HepG2 (cell line): ENCODE measurements around the gene CYP4F2. TPM values are rescaled to one million over a fixed set of nuclear protein-coding genes. Genes with fewer than 3 reads are reported as not detected.

Experiments used
- ARNT ChIP-seq: fragments of 450-650 bp; IDR thresholded peaks from 2 replicates; pipeline ENCODE4 v1.6.1; 2017
- ATAD3A ChIP-seq: sonication (generic); formaldehyde crosslinking; IDR thresholded peaks from 2 replicates; pipeline ENCODE4 v1.4.0; 2020; ENCODE audit warnings: missing genetic modification reagents
- EEA1 ChIP-seq: sonication (generic); formaldehyde crosslinking; IDR thresholded peaks from 2 replicates; pipeline ENCODE4 v1.5.1; 2020; ENCODE audit warnings: mild to moderate bottlenecking, missing genetic modification reagents, borderline replicate concordance
- HOXA7 ChIP-seq: sonication (generic); formaldehyde crosslinking; IDR thresholded peaks from 2 replicates; pipeline ENCODE4 v1.8.1; 2022; ENCODE audit warnings: mild to moderate bottlenecking, missing genetic modification reagents, moderate library complexity
- JARID2 ChIP-seq: sonication (generic); formaldehyde crosslinking; IDR thresholded peaks from 2 replicates; pipeline ENCODE4 v1.8.1; 2023; ENCODE audit warnings: missing genetic modification reagents, inconsistent platforms; ENCODE audit not compliant: insufficient replicate concordance
- KDM2A ChIP-seq: sonication (generic); formaldehyde crosslinking; IDR thresholded peaks from 2 replicates; pipeline ENCODE4 v1.4.0; 2020; ENCODE audit warnings: low read depth, missing genetic modification reagents, borderline replicate concordance
- KLF6 ChIP-seq: IDR thresholded peaks from 2 replicates; pipeline ENCODE4 v1.8.0; 2016; ENCODE audit warnings: missing biosample characterization, missing genetic modification reagents
- MAF1 ChIP-seq: sonication (generic); formaldehyde crosslinking; IDR thresholded peaks from 2 replicates; pipeline ENCODE4 v1.5.0; 2020; ENCODE audit warnings: missing genetic modification reagents, borderline replicate concordance
- MAFG ChIP-seq: sonication (generic); formaldehyde crosslinking; IDR thresholded peaks from 2 replicates; pipeline ENCODE4 v1.5.1; 2020; ENCODE audit warnings: mild to moderate bottlenecking, missing genetic modification reagents
- MAFK ChIP-seq, 2 experiments: IDR thresholded peaks in 1 of 2; conservative IDR thresholded peaks in 1 of 2; 2 replicates each; pipeline ENCODE4 v1.6.1; 2011; ENCODE audit warnings: improper control_type of control experiment in 2 of 2, low read length in 2 of 2
- NFYC ChIP-seq: IDR thresholded peaks from 2 replicates; pipeline ENCODE4 v1.6.1; 2016; ENCODE audit warnings: missing genetic modification reagents, missing compliant biosample characterization
- SETDB1 ChIP-seq: sonication (generic); formaldehyde crosslinking; IDR thresholded peaks from 2 replicates; pipeline ENCODE4 v1.5.1; 2020; ENCODE audit warnings: missing genetic modification reagents, mild to moderate bottlenecking, borderline replicate concordance
- TBX2 ChIP-seq: sonication (generic); formaldehyde crosslinking; IDR thresholded peaks from 2 replicates; pipeline ENCODE4 v1.5.0; 2020; ENCODE audit warnings: missing genetic modification reagents, mild to moderate bottlenecking, borderline replicate concordance
- THAP11 ChIP-seq: IDR thresholded peaks from 2 replicates; pipeline ENCODE4 v1.6.1; 2016; ENCODE audit warnings: missing biosample characterization, missing genetic modification reagents
- ZNF343 ChIP-seq: sonication (generic); formaldehyde crosslinking; IDR thresholded peaks from 2 replicates; pipeline ENCODE4 v1.4.0; 2020; ENCODE audit warnings: mild to moderate bottlenecking, missing genetic modification reagents
- ZNF543 ChIP-seq: sonication (generic); formaldehyde crosslinking; IDR thresholded peaks from 2 replicates; pipeline ENCODE4 v1.4.0; 2020; ENCODE audit warnings: mild to moderate bottlenecking, missing genetic modification reagents
- ZNF644 ChIP-seq: IDR thresholded peaks from 2 replicates; pipeline ENCODE4 v1.6.1; 2016; ENCODE audit warnings: low read depth
- ZNF720 ChIP-seq: sonication (generic); formaldehyde crosslinking; IDR thresholded peaks from 2 replicates; pipeline ENCODE4 v1.4.0; 2020; ENCODE audit warnings: missing genetic modification reagents
- polyA plus RNA-seq, 8 experiments: library from polyadenylated mRNA; depleted of rRNA in 3 of 8; stranded (reverse) in 7 of 8; unstranded in 1 of 8; fragments of >200 nt; fragmentation: Illumina TruSeq in 4 of 8; extraction: Trizol in 4 of 8; gene quantifications; 2 replicates each; pipeline versions ENCODE4 v1.2.1 to v1.2.3, GENCODE V29; 2011 to 2016; ENCODE audit warnings: low read depth in 4 of 8, missing spikeins in 1 of 8, mixed read lengths in 1 of 8; ENCODE audit not compliant: insufficient read depth in 1 of 8
- total RNA-seq, 5 experiments: library from RNA; depleted of rRNA; stranded (reverse); fragments of >200 nt; fragmentation: Illumina TruSeq; extraction: Trizol; gene quantifications; 2 replicates each; pipeline ENCODE4 v1.2.3, GENCODE V29; 2016; ENCODE audit warnings: low read depth in 1 of 5
- TF ChIP-seq, protein P1 (sequence below): sonication (generic); formaldehyde crosslinking; IDR thresholded peaks from 2 replicates; pipeline ENCODE4; 2020; ENCODE audit warnings: missing genetic modification reagents, mild to moderate bottlenecking, borderline replicate concordance
- TF ChIP-seq, protein P2 (sequence below): sonication (generic); formaldehyde crosslinking; IDR thresholded peaks from 2 replicates; pipeline ENCODE4 v1.4.0; 2020; ENCODE audit warnings: mild to moderate bottlenecking, missing genetic modification reagents

CYP4F2 gene
- total and polyA plus RNA-seq, 2 of the 13 experiments (the other 11 are each of a cell fraction or from before 2014, with no cell fraction given) = 3.7 to 3.9 TPM

DNA sequence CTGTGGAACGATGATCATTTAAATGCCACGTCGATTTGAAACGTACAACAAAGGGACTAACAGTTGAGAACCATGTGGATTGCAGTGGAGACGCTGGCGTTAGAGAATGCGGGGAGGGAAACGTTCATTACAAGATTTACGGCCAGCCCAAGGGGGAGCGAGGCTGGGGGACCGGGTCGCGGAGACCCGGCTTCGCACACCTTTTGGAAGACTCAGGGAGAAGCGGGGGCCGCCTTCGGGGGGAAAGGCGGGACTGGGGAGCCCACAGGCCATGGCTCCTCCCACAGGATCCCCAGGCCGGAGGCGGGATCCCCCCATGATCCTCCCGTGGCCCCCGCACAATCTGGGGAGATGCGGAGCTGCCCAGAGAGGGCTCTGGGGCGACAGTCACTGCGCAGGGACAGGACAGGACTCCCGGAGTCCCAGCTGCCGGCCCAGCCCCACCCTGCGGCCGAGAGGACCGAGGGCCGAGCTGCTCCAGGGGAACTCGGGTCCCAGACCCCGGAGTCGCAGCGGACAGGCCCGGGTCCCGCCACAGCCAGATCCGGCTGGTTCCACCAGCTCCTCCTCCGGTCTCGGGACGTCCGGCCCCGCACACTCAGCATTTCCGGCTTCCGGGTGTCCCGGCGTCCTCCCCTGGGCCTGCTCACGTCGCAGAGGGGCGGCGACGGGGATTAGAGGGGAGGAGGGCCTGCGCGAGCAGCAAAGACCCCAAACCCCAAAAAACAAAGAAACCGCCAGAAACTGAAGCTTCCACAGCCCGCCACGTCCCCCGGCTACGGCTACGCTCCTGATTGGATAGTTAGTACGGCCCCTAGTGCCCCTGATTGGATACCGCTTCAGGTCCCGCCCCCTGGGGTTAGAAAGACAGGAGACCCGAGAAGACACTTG lies 61.3 kb downstream of the CYP4F2 start (continued):
- TF ChIP-seq, protein P1, sequence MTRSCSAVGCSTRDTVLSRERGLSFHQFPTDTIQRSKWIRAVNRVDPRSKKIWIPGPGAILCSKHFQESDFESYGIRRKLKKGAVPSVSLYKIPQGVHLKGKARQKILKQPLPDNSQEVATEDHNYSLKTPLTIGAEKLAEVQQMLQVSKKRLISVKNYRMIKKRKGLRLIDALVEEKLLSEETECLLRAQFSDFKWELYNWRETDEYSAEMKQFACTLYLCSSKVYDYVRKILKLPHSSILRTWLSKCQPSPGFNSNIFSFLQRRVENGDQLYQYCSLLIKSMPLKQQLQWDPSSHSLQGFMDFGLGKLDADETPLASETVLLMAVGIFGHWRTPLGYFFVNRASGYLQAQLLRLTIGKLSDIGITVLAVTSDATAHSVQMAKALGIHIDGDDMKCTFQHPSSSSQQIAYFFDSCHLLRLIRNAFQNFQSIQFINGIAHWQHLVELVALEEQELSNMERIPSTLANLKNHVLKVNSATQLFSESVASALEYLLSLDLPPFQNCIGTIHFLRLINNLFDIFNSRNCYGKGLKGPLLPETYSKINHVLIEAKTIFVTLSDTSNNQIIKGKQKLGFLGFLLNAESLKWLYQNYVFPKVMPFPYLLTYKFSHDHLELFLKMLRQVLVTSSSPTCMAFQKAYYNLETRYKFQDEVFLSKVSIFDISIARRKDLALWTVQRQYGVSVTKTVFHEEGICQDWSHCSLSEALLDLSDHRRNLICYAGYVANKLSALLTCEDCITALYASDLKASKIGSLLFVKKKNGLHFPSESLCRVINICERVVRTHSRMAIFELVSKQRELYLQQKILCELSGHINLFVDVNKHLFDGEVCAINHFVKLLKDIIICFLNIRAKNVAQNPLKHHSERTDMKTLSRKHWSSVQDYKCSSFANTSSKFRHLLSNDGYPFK (CRISPR knock-in tag) = peak; percentile 78; the same call in 1 of the 2 replicates
- no peak for TF ChIP-seq ATAD3A (CRISPR knock-in tag)
- peak; percentile 86 for TF ChIP-seq KDM2A
- TF ChIP-seq MAFK (conservative IDR thresholded peaks at IDR 0.05 in 1 of 2, IDR thresholded peaks at IDR 0.05 in 1 of 2; ENCODE audit: low read length in 2 of 2) = peak; percentile 68 to 82
- no peak for TF ChIP-seq JARID2
- no peak for TF ChIP-seq ZNF720 (CRISPR knock-in tag)
- TF ChIP-seq, protein P2, sequence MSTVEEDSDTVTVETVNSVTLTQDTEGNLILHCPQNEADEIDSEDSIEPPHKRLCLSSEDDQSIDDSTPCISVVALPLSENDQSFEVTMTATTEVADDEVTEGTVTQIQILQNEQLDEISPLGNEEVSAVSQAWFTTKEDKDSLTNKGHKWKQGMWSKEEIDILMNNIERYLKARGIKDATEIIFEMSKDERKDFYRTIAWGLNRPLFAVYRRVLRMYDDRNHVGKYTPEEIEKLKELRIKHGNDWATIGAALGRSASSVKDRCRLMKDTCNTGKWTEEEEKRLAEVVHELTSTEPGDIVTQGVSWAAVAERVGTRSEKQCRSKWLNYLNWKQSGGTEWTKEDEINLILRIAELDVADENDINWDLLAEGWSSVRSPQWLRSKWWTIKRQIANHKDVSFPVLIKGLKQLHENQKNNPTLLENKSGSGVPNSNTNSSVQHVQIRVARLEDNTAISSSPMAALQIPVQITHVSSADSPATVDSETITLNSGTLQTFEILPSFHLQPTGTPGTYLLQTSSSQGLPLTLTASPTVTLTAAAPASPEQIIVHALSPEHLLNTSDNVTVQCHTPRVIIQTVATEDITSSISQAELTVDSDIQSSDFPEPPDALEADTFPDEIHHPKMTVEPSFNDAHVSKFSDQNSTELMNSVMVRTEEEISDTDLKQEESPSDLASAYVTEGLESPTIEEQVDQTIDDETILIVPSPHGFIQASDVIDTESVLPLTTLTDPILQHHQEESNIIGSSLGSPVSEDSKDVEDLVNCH (CRISPR knock-in tag) = no peak
- TF ChIP-seq MAF1 = no peak
- peak; percentile 61; the same call in 1 of the 2 replicates for TF ChIP-seq EEA1 (CRISPR knock-in tag)
- TF ChIP-seq MAFG (CRISPR knock-in tag) = peak; percentile 78
- peak; percentile 79 for TF ChIP-seq THAP11 (CRISPR knock-in tag)
- no peak for TF ChIP-seq HOXA7
- no peak for TF ChIP-seq ZNF343 (CRISPR knock-in tag)
- no peak for TF ChIP-seq SETDB1 (CRISPR knock-in tag)
- TF ChIP-seq TBX2 (CRISPR knock-in tag) = no peak
- no peak for TF ChIP-seq ARNT
- TF ChIP-seq NFYC (CRISPR knock-in tag) = peak; percentile 93
- TF ChIP-seq KLF6 (CRISPR knock-in tag) = no peak
- TF ChIP-seq ZNF644 (CRISPR knock-in tag) = no peak
- TF ChIP-seq ZNF543 = peak; percentile 38; the same call in 1 of the 2 replicates
